BLaER1 (cell line): Measurements from ENCODE around the gene SEC14L6.

Experiments used
- H3K27ac ChIP-seq: shearing (Covaris generic); formaldehyde crosslinking; 2 replicates; pipeline ENCODE4 v1.8.1; 2022
- H3K27me3 ChIP-seq: shearing (Covaris generic); formaldehyde crosslinking; 2 replicates; pipeline ENCODE4 v1.8.1; 2022
- H3K36me3 ChIP-seq: shearing (Covaris generic); formaldehyde crosslinking; 2 replicates; pipeline ENCODE4 v1.8.1; 2022
- H3K4me1 ChIP-seq: shearing (Covaris generic); formaldehyde crosslinking; 2 replicates; pipeline ENCODE4 v1.8.1; 2022
- H3K4me2 ChIP-seq: shearing (Covaris generic); formaldehyde crosslinking; 2 replicates; pipeline ENCODE4 v1.8.1; 2022
- H3K4me3 ChIP-seq: shearing (Covaris generic); formaldehyde crosslinking; 2 replicates; pipeline ENCODE4 v1.8.1; 2022
- H3K9ac ChIP-seq: shearing (Covaris generic); formaldehyde crosslinking; 2 replicates; pipeline ENCODE4 v1.8.1; 2022
- H3K9me3 ChIP-seq: shearing (Covaris generic); formaldehyde crosslinking; 2 replicates; pipeline ENCODE4 v1.8.1; 2022
- H4K20me1 ChIP-seq: shearing (Covaris generic); formaldehyde crosslinking; 2 replicates; pipeline ENCODE4 v1.8.1; 2022
- Cebpa-rat ChIP-seq: shearing (Covaris generic); IDR thresholded peaks from 2 replicates; pipeline ENCODE4 v1.8.1; 2022

The SEC14L6 gene

GRCh38 chr22:30514252-30514651 lies 32.3 kb downstream of the SEC14L6 start:
- no peak for TF ChIP-seq Cebpa-rat
- H3K4me2 ChIP-seq, result peak overlapping the region; percentile 19; the same call in 1 of the 2 replicates
- H3K27ac ChIP-seq, result no peak overlapping the region
- H4K20me1 ChIP-seq, result no peaks in the 10 kb centered on the region
- H3K27me3 ChIP-seq, result no peaks in the 10 kb centered on the region
- H3K9ac ChIP-seq, result no peak overlapping the region
- peaks cover 16% of the 10 kb centered on the region for H3K9me3 ChIP-seq
- H3K4me1 ChIP-seq, result peaks cover 8% of the 10 kb centered on the region
- no peak overlapping the region for H3K4me3 ChIP-seq
- H3K36me3 ChIP-seq, result no peaks in the 10 kb centered on the region

GRCh38 chr22:30513462-30513861 lies 33.1 kb downstream of the SEC14L6 start:
- Histone ChIP-seq H3K4me2 (no peak overlapping the region), H3K9me3 (peaks cover 16% of the 10 kb centered on the region), H3K4me1 (peaks cover 8% of the 10 kb centered on the region), H3K27ac (no peak overlapping the region), H3K36me3 (no peaks in the 10 kb centered on the region), H3K9ac (no peak overlapping the region), H4K20me1 (no peaks in the 10 kb centered on the region), H3K27me3 (no peaks in the 10 kb centered on the region), H3K4me3 (no peak overlapping the region)
- no peak for TF ChIP-seq Cebpa-rat

- no peaks in the 10 kb centered on the region for H4K20me1 ChIP-seq
- H3K27ac ChIP-seq, result no peak overlapping the region
- no peak overlapping the region for H3K4me2 ChIP-seq
- H3K4me1 ChIP-seq, result peaks cover 8% of the 10 kb centered on the region
- H3K36me3 ChIP-seq, result no peaks in the 10 kb centered on the region
- H3K27me3 ChIP-seq, result no peaks in the 10 kb centered on the region
- no peak overlapping the region for H3K4me3 ChIP-seq
- H3K9ac ChIP-seq, result no peak overlapping the region
- no peak for TF ChIP-seq Cebpa-rat
- H3K9me3 ChIP-seq, result peaks cover 16% of the 10 kb centered on the region
Measured at GRCh38 chr22:30511911-30512310, 34.6 kb downstream of the SEC14L6 start.

- H3K36me3 ChIP-seq, result no peaks in the 10 kb centered on the region
- H3K9ac ChIP-seq, result no peak overlapping the region
- peaks cover 16% of the 10 kb centered on the region for H3K9me3 ChIP-seq
- no peak overlapping the region for H3K4me2 ChIP-seq
- no peak for TF ChIP-seq Cebpa-rat
- H3K27me3 ChIP-seq, result no peaks in the 10 kb centered on the region
- H3K4me1 ChIP-seq, result peaks cover 8% of the 10 kb centered on the region
- H4K20me1 ChIP-seq, result no peaks in the 10 kb centered on the region
- no peak overlapping the region for H3K4me3 ChIP-seq
- no peak overlapping the region for H3K27ac ChIP-seq
Measured at GRCh38 chr22:30511109-30511508, 35.4 kb downstream of the SEC14L6 start.

GRCh38 chr22:30508216-30508615 lies 38.3 kb downstream of the SEC14L6 start:
- Histone ChIP-seq H3K4me1 (no peaks in the 10 kb centered on the region), H3K4me3 (no peak overlapping the region), H3K27me3 (no peaks in the 10 kb centered on the region), H4K20me1 (no peaks in the 10 kb centered on the region), H3K27ac (no peak overlapping the region), H3K9ac (no peak overlapping the region), H3K9me3 (peaks cover 16% of the 10 kb centered on the region), H3K36me3 (no peaks in the 10 kb centered on the region), H3K4me2 (no peak overlapping the region)
- TF ChIP-seq Cebpa-rat, result no peak

- TF ChIP-seq Cebpa-rat, result no peak
- no peaks in the 10 kb centered on the region for H3K4me1 ChIP-seq
- H3K36me3 ChIP-seq, result no peaks in the 10 kb centered on the region
- H3K27me3 ChIP-seq, result no peaks in the 10 kb centered on the region
- no peak overlapping the region for H3K4me2 ChIP-seq
- H4K20me1 ChIP-seq, result no peaks in the 10 kb centered on the region
- no peak overlapping the region for H3K9ac ChIP-seq
- peaks cover 16% of the 10 kb centered on the region for H3K9me3 ChIP-seq
- no peak overlapping the region for H3K27ac ChIP-seq
- H3K4me3 ChIP-seq, result no peak overlapping the region
Measured at GRCh38 chr22:30507670-30508069, 38.9 kb downstream of the SEC14L6 start.

GRCh38 chr22:30506507-30506968 lies 40.0 kb downstream of the SEC14L6 start:
- Histone ChIP-seq H3K4me1 (no peaks in the 10 kb centered on the region), H3K4me3 (no peak overlapping the region), H3K9ac (no peak overlapping the region), H3K27me3 (no peaks in the 10 kb centered on the region), H3K4me2 (no peak overlapping the region), H4K20me1 (no peaks in the 10 kb centered on the region), H3K36me3 (no peaks in the 10 kb centered on the region), H3K27ac (no peak overlapping the region), H3K9me3 (peaks cover 5% of the 10 kb centered on the region; the same call in 1 of the 2 replicates)
- TF ChIP-seq Cebpa-rat, result no peak

GRCh38 chr22:30503551-30503950 lies 43.0 kb downstream of the SEC14L6 start:
- TF ChIP-seq Cebpa-rat, result no peak

GRCh38 chr22:30502911-30503310 lies 43.6 kb downstream of the SEC14L6 start:
- Histone ChIP-seq H3K9me3 (no peaks in the 10 kb centered on the region), H3K36me3 (no peaks in the 10 kb centered on the region), H3K4me1 (no peaks in the 10 kb centered on the region), H3K27ac (no peak overlapping the region), H4K20me1 (no peaks in the 10 kb centered on the region), H3K4me2 (no peak overlapping the region), H3K27me3 (no peaks in the 10 kb centered on the region), H3K4me3 (no peak overlapping the region), H3K9ac (no peak overlapping the region)
- no peak for TF ChIP-seq Cebpa-rat

More at GRCh38 chr22:30503551-30503950, 43.0 kb downstream of the SEC14L6 start:
- Histone ChIP-seq H3K36me3 (no peaks in the 10 kb centered on the region), H3K9ac (no peak overlapping the region), H3K27me3 (no peaks in the 10 kb centered on the region), H3K4me2 (no peak overlapping the region), H3K4me1 (no peaks in the 10 kb centered on the region), H3K4me3 (no peak overlapping the region), H4K20me1 (no peaks in the 10 kb centered on the region), H3K9me3 (no peaks in the 10 kb centered on the region), H3K27ac (no peak overlapping the region)

GRCh38 chr22:30502153-30502552 lies 44.4 kb downstream of the SEC14L6 start:
- no peak for TF ChIP-seq Cebpa-rat
- Histone ChIP-seq H3K36me3 (no peaks in the 10 kb centered on the region), H3K9me3 (no peaks in the 10 kb centered on the region), H3K4me1 (no peaks in the 10 kb centered on the region), H3K27ac (no peak overlapping the region), H3K9ac (no peak overlapping the region), H3K4me2 (no peak overlapping the region), H3K4me3 (no peak overlapping the region), H3K27me3 (no peaks in the 10 kb centered on the region), H4K20me1 (no peaks in the 10 kb centered on the region)

- Histone ChIP-seq H3K27me3 (no peaks in the 10 kb centered on the region), H3K27ac (no peak overlapping the region), H3K4me2 (no peak overlapping the region), H4K20me1 (no peaks in the 10 kb centered on the region), H3K4me1 (no peaks in the 10 kb centered on the region), H3K9ac (no peak overlapping the region), H3K4me3 (no peak overlapping the region), H3K9me3 (no peaks in the 10 kb centered on the region), H3K36me3 (no peaks in the 10 kb centered on the region)
- TF ChIP-seq Cebpa-rat, result no peak
Measured at GRCh38 chr22:30500628-30501027, 45.9 kb downstream of the SEC14L6 start.
